ENCODE results near the gene TMEM59.
A peak's percentile ranks its signal among the peaks of the same experiment; 100 is the strongest.

Gene TMEM59

GRCh38 chr1:54077359-54077758 is 24.4 kb upstream of the TMEM59 start:
- Histone ChIP-seq H3K4me3 (ENCODE audit: low read depth, low read length) (no peak overlapping the region), H3K36me3 (ENCODE audit: control insufficient read depth in 2 of 2, insufficient read depth in 1 of 2, low read length in 2 of 2) (peaks cover 0 to 5% of the 10 kb centered on the region in 2 experiments; a peak in 2 of 3 replicates), H3K27ac (ENCODE audit: extremely low read depth, low read depth, low read length) (no peak overlapping the region), H3K4me1 (ENCODE audit: control insufficient read depth, insufficient read depth, low read length) (no peaks in the 10 kb centered on the region), H3K9me3 (ENCODE audit: control insufficient read depth, insufficient read depth, low read depth, low read length) (no peaks in the 10 kb centered on the region)
- TF ChIP-seq IKZF3 (tag by site-specific recombination; IDR thresholded peaks at IDR 0.05) (no peak), ZNF37A (tag by site-specific recombination; IDR thresholded peaks at IDR 0.05) (no peak), ZFHX2 (tag by site-specific recombination; conservative IDR thresholded peaks at IDR 0.05) (no peak), ZNF837 (tag by site-specific recombination; IDR thresholded peaks at IDR 0.05) (no peak), ZNF701 (tag by site-specific recombination; IDR thresholded peaks at IDR 0.05) (no peak), REST (tag by site-specific recombination; IDR thresholded peaks at IDR 0.05) (no peak)
- CTCF ChIA-PET: interaction anchor here (0.5 to 1.1 kb wide), 4 partner anchors 23 to 597 kb away, joined by 3 to 4 read pairs (median 3); partner anchors contain the start of gene TCEANC2
- POLR2A ChIA-PET: no interaction called here

- peaks cover 0 to 8% of the 10 kb centered on the region in 2 experiments; a peak in 2 of 3 replicates for H3K36me3 ChIP-seq (ENCODE audit: control insufficient read depth in 2 of 2, insufficient read depth in 1 of 2, low read length in 2 of 2)
- no peak overlapping the region for H3K4me3 ChIP-seq (ENCODE audit: low read depth, low read length)
- TF ChIP-seq ZNF221 (tag by site-specific recombination; IDR thresholded peaks at IDR 0.05; ENCODE audit: borderline replicate concordance) (no peak), ZNF654 (tag by site-specific recombination; IDR thresholded peaks at IDR 0.05; ENCODE audit: low read depth) (peak; percentile 64), ZNF692 (tag by site-specific recombination; IDR thresholded peaks at IDR 0.05) (no peak), ZNF677 (tag by site-specific recombination; IDR thresholded peaks at IDR 0.05) (no peak), CTCF (tag by site-specific recombination; IDR thresholded peaks at IDR 0.05) (peak; percentile 70), SP7 (tag by site-specific recombination; IDR thresholded peaks at IDR 0.05) (peak; percentile 18; the same call in 1 of the 2 replicates), KLF10 (tag by site-specific recombination; IDR thresholded peaks at IDR 0.05) (0 out of 2 replicates have a peak, but pooled peaks have one; percentile 22), ZNF394 (tag by site-specific recombination; IDR thresholded peaks at IDR 0.05; ENCODE audit: borderline replicate concordance) (no peak), BCL11A (tag by site-specific recombination; IDR thresholded peaks at IDR 0.05; ENCODE audit: low read depth) (no peak), ZNF311 (tag by site-specific recombination; IDR thresholded peaks at IDR 0.05; ENCODE audit: borderline replicate concordance) (no peak), ZNF792 (tag by site-specific recombination; IDR thresholded peaks at IDR 0.05) (no peak), ZNF112 (tag by site-specific recombination; IDR thresholded peaks at IDR 0.05) (no peak), ZNF660 (tag by site-specific recombination; IDR thresholded peaks at IDR 0.05) (peak; percentile 61; the same call in 1 of the 2 replicates), MZF1 (tag by site-specific recombination; IDR thresholded peaks at IDR 0.05; ENCODE audit: borderline replicate concordance) (no peak)
- ChIA-PET POLR2A (no interaction called here), CTCF (interaction anchor here (0.6 to 2.1 kb wide), 12 partner anchors 9 to 925 kb away, joined by 3 to 20 read pairs (median 4); no protein-coding TSS in a partner anchor)
- no peaks in the 10 kb centered on the region for H3K4me1 ChIP-seq (ENCODE audit: control insufficient read depth, insufficient read depth, low read length)
- H3K9me3 ChIP-seq (ENCODE audit: control insufficient read depth, insufficient read depth, low read depth, low read length): no peaks in the 10 kb centered on the region
- no peak overlapping the region for H3K27ac ChIP-seq (ENCODE audit: extremely low read depth, low read depth, low read length)
These were observed 17.3 kb upstream of the TMEM59 start for GRCh38 chr1:54070171-54070837.

All from HEK293 (cell line).